Thyroid gland (tissue), 4 donors: Measurements from ENCODE around the gene HMBS.

Experiments
- CTCF ChIP-seq, 6 experiments: fragments of 200-600 bp in 3 of 6; fragments of 450-650 bp in 3 of 6; sonication (generic) in 3 of 6; IDR thresholded peaks; one replicate each; pipeline ENCODE4 v1.5.1; 2016 to 2019; ENCODE audit warnings: antibody characterized with exemption in 6 of 6, mild to moderate bottlenecking in 2 of 6, inconsistent platforms in 1 of 6, moderate library complexity in 1 of 6
- POLR2A ChIP-seq, 2 donors: fragments of 450-650 bp; IDR thresholded peaks; one replicate each; pipeline ENCODE4 v1.6.1; 2017; ENCODE audit warnings: antibody characterized with exemption in 2 of 2, mild to moderate bottlenecking in 2 of 2, moderate library complexity in 1 of 2

- TF ChIP-seq CTCF (IDR thresholded peaks at IDR 0.05) (no peak), POLR2A (IDR thresholded peaks at IDR 0.05) (no peak)
Measured at GRCh38 chr11:119116235-119116594, 31.5 kb downstream of the HMBS start.
